T-helper 1 cell treated with Interleukin-12 subunit alpha and Interleukin-12 subunit beta and Interleukin-4 antibody, amounts not matched to agents 30 μg/mL and 1 μg/mL, for 36 hours (primary cell): ENCODE data around the gene TMTC4.

Experiments
- H3K27ac Mint-ChIP-seq: one replicate; pipeline ENCODE4 v1.8.0; 2021; ENCODE audit warnings: mild to moderate bottlenecking, mixed read lengths
- H3K27me3 Mint-ChIP-seq: one replicate; pipeline ENCODE4 v1.8.0; 2021; ENCODE audit warnings: low read depth, mixed read lengths
- H3K36me3 Mint-ChIP-seq: one replicate; pipeline ENCODE4 v1.8.0; 2021; ENCODE audit warnings: low read depth, mixed read lengths
- H3K4me1 Mint-ChIP-seq: one replicate; pipeline ENCODE4 v1.8.0; 2021; ENCODE audit warnings: low read depth, mixed read lengths
- H3K4me3 Mint-ChIP-seq: one replicate; pipeline ENCODE4 v1.8.0; 2021; ENCODE audit warnings: mild to moderate bottlenecking, moderate library complexity, mixed read lengths
- H3K9me3 Mint-ChIP-seq: one replicate; pipeline ENCODE4 v1.8.0; 2021; ENCODE audit warnings: mixed read lengths

Gene TMTC4

DNA sequence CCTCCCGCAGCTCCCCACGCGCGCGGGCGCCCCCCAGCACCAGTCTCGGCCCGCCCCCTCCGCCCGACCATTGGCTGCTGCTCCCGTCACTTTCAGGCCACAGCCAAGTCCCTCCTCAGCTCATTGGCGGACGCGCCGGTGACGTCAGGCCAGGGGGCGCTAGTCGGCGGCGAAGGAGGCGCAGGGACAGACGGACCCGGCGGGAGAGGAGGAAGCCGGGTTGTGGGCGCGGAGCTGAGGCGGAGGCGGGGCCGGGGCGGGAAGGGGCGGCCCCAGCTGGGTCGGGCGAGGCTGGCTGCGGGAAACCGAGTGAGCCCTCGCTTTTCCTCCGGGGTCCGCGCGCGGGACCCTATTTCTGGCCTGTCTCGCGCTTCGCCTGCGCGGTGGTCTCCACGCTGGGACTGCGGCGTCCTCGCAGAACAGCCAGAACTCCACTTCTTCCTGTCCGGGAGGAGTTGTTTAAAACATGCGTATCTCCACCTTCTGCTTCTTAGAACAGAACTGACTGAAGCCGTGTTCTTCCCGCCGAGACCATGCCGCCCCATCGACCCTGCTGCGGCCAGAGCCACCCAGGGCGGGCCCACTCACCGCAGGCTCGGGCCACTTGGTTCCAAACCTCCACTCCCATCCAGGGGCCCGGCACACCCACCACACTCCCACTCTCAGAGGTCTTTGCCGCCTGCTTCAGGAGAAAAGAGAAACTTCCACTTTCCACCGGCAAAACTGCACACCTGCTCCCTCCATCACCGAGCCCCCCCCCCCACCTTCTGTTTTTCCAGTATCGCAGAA is 471 bp upstream of the TMTC4 start:
- Mint-ChIP-seq H3K9me3 (no peaks in the 10 kb centered on the region), H3K4me1 (peaks cover 27% of the 10 kb centered on the region), H3K27ac (peak overlapping the region; percentile 80), H3K4me3 (peak overlapping the region; percentile 91), H3K36me3 (peaks cover 6% of the 10 kb centered on the region), H3K27me3 (peaks cover 10% of the 10 kb centered on the region)

DNA sequence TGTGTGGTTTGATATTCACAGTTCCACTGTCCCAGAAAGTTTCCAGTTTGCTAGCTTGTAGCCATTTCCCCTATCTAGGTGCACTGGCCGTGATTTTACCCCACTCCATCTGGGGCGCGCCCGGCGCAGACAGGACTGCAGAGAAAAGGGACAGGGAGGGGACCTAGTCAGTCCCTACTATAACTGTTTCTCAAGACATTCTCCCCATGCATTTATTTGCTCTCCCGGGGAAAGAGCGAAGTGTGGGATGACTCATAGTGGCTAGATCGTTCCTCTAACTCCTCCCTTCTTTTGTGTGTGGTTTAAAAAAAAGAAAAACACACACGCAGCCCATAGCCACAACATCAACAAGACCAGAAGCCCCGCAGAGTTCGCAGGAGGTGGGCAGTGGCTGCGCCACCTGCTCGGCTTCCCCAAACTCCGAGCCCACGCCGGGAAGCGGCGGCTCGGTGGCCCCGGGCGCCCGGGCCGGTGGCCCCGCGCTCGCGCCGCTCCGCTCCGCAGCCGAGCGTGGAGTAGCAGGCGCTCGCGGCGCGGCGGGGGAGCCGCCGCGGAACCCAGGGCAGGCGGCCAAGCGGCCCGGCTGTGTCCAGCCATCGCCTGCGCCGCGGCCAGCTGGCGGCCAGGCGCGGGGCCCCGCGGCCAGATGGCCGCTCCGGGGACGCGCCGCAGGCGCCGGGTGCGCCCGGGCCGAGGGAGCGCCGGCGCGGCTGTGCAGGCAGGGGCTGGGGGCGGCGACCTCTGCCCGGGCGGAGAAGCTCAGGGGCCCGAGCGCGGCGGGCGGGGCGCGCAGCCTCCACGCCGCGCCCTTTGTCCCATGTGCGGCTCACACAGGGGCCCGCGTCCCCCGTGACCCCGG is 653 bp downstream of the TMTC4 start:
- H3K4me3 Mint-ChIP-seq = peak overlapping the region; percentile 99
- peak overlapping the region; percentile 98 for H3K27ac Mint-ChIP-seq
- H3K27me3 Mint-ChIP-seq = peaks cover 10% of the 10 kb centered on the region
- H3K9me3 Mint-ChIP-seq = no peaks in the 10 kb centered on the region
- peaks cover 12% of the 10 kb centered on the region for H3K36me3 Mint-ChIP-seq
- peaks cover 27% of the 10 kb centered on the region for H3K4me1 Mint-ChIP-seq

DNA sequence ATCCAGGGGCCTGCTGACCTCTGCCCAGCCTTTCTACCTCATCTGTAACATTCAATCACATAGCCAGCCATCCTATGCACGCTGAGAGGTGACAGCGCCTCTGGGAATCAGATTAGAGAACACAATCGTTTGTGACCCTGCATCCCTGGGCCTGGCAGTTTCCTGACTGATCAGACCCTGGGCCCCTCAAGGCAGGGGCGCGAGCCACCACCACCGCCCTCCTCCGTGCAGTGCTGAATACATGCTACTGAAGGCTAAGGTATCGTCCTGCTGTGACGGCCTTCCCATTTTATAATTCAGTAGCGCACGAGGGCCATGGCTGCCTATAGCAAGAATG is 1.3 kb downstream of the TMTC4 start:
- Mint-ChIP-seq H3K4me1 (peaks cover 29% of the 10 kb centered on the region), H3K4me3 (peak overlapping the region; percentile 99), H3K27ac (peak overlapping the region; percentile 98), H3K36me3 (peaks cover 17% of the 10 kb centered on the region), H3K9me3 (no peaks in the 10 kb centered on the region), H3K27me3 (peaks cover 10% of the 10 kb centered on the region)

DNA sequence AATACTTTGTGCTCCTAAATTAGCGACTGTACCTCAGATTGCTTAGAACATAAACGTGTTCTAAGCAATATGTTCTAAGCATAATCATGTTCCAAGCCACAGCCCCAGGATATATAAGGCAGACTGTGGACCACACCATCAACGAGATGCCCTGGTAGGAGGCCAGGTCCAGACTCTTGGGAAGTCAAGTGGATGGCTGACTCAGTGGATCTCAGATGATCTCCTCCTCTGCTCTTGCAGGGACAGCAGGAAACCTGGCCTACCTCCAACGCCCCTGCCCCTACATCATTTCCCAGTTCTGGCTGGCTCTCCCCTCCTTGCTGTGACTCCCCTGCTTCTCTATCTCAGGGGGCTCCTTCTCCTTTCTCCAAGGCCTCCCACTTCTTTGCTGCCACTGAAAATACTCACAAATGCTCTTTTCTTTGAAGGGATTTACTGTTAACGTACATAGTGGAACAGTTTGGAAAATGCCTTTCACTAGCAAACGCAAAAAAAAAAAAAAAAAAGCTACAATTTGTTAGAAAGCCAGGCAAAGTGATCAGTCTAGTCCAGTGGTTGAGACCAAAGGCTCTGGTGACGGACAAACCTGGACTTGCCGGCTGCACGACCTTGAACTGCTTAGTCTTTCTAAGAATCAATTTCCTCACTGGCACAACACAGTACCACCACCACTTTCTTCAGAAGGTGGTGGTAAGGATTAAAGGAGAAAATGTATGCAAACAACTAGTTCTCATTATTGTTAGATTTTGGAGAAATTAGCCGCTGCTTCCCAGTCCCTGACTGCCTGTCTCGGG is 3.0 kb downstream of the TMTC4 start:
- Mint-ChIP-seq H3K9me3 (no peaks in the 10 kb centered on the region), H3K36me3 (peaks cover 28% of the 10 kb centered on the region), H3K4me1 (peaks cover 30% of the 10 kb centered on the region), H3K27me3 (peaks cover 10% of the 10 kb centered on the region), H3K4me3 (no peak overlapping the region), H3K27ac (no peak overlapping the region)

DNA sequence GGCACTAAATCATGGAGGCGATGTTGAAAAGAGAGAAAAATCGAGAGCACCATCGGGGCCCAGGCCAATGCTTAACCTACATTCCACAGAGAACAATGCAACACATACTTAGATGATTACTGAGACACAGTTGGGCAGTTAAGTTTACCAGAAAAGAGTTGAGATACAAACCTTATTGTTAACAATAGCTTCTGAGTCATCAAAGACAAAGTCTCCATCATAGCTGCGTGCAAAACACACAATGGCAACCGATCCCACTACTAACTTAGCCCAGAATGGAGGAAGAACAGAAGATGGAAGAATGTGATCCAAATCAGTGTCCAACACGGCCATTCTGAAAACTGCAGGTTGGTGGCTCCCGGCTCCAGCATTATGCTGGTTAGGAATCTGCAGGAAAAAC is 6.2 kb downstream of the TMTC4 start:
- H3K4me3 Mint-ChIP-seq = no peak overlapping the region
- H3K27ac Mint-ChIP-seq = no peak overlapping the region
- no peaks in the 10 kb centered on the region for H3K27me3 Mint-ChIP-seq

DNA sequence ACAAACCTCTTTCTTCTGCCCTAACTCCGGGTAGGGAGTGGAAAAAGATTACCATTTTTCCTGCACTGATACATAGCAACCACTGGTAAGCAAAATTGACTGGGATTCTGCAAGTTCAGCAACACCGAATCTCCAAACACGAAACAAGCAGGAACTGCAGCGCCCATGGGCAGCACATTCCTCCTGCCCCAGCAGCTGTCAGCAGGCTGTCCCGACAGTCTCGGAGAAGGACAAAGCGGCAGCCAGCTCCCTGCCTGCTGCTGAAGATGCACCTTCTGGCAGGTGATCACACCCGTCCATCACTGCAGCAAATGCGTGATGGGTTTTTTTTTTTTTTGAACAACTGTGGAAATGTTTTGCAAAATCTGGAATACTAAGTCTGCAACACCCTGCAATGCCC is 6.7 kb downstream of the TMTC4 start:
- no peak overlapping the region for H3K4me3 Mint-ChIP-seq
- H3K9me3 Mint-ChIP-seq = no peaks in the 10 kb centered on the region
- H3K27ac Mint-ChIP-seq = no peak overlapping the region
- peaks cover 37% of the 10 kb centered on the region for H3K36me3 Mint-ChIP-seq
- H3K4me1 Mint-ChIP-seq = peaks cover 10% of the 10 kb centered on the region
- H3K27me3 Mint-ChIP-seq = no peaks in the 10 kb centered on the region

More for the DNA sequence above, 6.2 kb downstream of the TMTC4 start:
- Mint-ChIP-seq H3K9me3 (no peaks in the 10 kb centered on the region), H3K36me3 (peaks cover 33% of the 10 kb centered on the region), H3K4me1 (peaks cover 16% of the 10 kb centered on the region)

DNA sequence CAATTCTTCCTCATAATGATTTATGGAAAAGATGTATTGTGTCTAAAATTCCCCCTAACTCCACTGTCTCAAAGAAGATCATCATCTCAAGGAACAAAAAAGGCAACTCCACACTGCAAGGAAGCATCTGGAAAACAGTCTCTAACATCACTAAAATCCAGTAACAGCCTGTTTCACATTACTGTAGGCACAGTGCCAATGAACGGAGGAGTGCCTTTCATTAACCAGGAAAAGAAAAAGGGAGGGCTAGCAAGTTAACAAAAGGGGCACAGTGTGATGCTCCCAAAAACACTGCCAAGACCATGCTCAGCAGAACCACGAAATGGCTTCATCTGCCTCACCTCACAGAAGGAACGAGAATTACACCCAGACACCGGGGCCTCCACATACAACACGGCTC is 8.5 kb downstream of the TMTC4 start:
- Mint-ChIP-seq H3K36me3 (peaks cover 45% of the 10 kb centered on the region), H3K27me3 (no peaks in the 10 kb centered on the region), H3K4me3 (no peak overlapping the region), H3K4me1 (peaks cover 6% of the 10 kb centered on the region), H3K9me3 (no peaks in the 10 kb centered on the region), H3K27ac (no peak overlapping the region)

DNA sequence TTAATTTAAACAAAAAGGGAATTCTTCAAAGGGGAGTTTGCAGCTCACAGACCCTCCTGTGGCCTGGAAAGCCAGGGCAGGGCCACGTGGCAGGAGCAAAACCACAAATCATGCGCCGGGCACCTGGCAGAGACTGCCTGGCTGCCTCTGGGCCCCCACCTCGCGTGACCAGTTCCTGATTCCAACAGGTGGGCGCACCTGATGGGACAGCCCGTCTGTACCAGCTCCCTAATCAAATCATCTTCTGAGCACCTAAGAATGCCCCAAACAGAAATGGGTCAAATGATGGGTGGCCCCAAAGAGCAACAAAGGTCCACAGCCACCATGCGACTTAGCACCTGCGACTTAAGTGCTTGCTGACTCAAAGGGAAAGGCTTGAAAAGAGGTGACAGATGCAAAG is 9.2 kb downstream of the TMTC4 start:
- Mint-ChIP-seq H3K27ac (no peak overlapping the region), H3K4me3 (no peak overlapping the region), H3K27me3 (no peaks in the 10 kb centered on the region), H3K9me3 (no peaks in the 10 kb centered on the region), H3K4me1 (peaks cover 6% of the 10 kb centered on the region), H3K36me3 (peaks cover 51% of the 10 kb centered on the region)

DNA sequence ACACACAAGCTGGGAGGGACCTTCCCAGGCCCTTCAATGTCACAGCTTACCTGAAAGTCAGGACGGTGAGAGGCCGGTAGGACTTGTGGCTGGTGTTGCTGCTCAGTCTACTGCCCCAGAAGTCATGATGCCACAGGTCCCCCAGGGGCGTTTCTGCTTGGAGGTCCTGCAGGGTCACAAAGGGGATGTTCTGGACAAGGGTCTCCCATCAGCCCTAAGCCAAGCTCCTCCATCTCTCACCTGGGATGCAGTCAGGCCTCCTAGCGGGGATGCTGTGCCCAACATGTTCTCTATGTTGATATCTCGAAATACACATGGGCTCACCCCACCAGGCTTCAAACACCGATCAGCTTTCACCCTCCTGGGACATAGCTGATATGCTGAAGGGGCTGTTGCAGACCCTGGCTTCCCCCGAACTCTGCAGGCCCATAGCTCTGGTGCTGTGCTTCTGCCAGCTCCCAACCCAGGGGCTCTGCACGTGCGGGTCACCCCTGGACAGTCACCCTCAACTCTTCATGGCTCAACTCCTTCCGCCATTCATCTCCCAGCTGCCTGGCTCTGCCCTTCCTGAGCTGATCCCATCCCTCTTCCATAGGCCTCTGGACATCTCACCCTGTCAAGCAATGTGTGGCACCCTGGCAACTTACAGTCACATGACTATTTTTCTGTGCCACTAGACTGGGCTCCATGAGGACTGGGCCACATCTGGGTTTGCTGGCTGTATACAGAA is 10.3 kb downstream of the TMTC4 start:
- peaks cover 10% of the 10 kb centered on the region for H3K4me1 Mint-ChIP-seq
- H3K27ac Mint-ChIP-seq = no peak overlapping the region
- no peak overlapping the region for H3K4me3 Mint-ChIP-seq
- H3K9me3 Mint-ChIP-seq = no peaks in the 10 kb centered on the region
- H3K27me3 Mint-ChIP-seq = no peaks in the 10 kb centered on the region
- peaks cover 50% of the 10 kb centered on the region for H3K36me3 Mint-ChIP-seq

DNA sequence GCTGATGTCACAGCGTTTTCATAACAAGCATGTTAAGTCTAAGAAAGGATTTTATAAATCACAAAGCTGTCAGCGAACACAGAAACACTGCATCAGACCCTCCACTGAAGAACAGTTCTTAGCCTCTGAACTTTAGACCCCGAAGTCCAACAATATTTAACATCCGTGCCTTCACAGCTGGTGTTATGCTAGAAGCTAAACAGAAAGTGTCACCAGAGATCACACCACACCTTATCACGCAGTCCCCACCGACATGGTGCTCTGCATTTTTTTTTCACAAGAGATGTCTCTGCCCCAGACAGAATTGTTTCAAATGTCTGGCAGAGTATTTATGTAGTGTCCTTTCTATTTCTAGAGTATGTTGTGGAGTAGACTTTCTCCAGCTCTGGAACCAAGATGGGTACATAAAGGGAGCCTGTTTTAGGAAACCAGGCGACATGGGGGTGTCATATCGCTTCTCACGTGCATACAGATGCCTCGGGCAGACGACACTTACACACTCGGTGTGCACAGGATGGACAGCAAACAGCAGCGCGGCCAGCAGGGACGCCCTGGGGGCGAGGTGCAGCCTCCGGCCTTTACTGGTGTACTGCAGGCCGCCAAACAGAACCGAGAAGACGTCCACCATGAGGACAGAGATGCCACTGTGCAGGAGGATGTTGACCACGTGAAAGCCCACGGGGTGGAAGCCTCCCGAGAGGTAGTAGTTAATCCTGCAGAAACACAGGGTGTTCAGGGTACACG is 12.0 kb downstream of the TMTC4 start:
- peaks cover 45% of the 10 kb centered on the region for H3K36me3 Mint-ChIP-seq
- H3K27ac Mint-ChIP-seq = no peak overlapping the region

DNA sequence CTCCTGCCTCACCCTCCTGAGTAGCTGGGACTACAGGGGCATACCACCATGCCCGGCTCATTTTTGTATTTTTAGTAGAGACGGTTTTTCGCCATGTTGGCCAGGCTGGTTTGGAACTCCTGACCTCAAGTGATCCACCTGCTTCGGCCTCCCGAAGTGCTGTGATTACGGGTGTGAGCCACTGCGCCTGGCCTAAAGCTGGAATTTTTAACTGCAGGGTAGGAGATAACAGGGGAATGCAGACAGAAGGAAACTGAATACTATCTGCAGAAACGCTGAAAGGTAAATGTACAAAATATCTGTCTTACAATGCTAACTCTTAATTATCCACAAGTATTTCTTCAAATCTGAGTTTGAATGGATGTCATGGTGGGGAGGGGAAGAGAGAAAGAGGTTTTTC is 13.8 kb downstream of the TMTC4 start:
- H3K4me3 Mint-ChIP-seq = no peak overlapping the region
- H3K4me1 Mint-ChIP-seq = peaks cover 25% of the 10 kb centered on the region
- H3K27me3 Mint-ChIP-seq = no peaks in the 10 kb centered on the region
- no peaks in the 10 kb centered on the region for H3K9me3 Mint-ChIP-seq
- H3K27ac Mint-ChIP-seq = no peak overlapping the region
- H3K36me3 Mint-ChIP-seq = peaks cover 47% of the 10 kb centered on the region

More for the DNA sequence above, 12.0 kb downstream of the TMTC4 start:
- no peaks in the 10 kb centered on the region for H3K27me3 Mint-ChIP-seq
- H3K4me1 Mint-ChIP-seq = peaks cover 23% of the 10 kb centered on the region
- H3K4me3 Mint-ChIP-seq = no peak overlapping the region
- H3K9me3 Mint-ChIP-seq = no peaks in the 10 kb centered on the region

DNA sequence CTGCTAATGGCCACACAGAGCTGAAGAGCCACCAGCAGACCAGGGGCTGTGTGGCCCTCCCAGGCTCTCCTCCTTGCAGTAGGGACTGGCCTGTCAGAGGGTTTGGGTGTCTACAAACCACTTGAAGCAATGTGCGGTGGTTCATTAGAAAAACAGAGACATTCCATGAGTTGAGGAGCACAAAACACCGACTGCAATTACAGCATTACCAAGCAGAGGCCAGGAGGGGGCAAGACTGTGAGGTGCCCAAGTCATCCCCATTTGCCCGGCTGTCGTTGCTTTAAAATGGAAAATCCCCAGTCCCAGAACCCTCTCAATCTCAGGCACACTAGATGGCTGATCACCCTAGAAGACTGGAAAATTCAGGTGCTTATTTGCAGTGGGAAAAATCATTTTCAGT is 15.0 kb downstream of the TMTC4 start:
- no peak overlapping the region for H3K4me3 Mint-ChIP-seq
- no peaks in the 10 kb centered on the region for H3K9me3 Mint-ChIP-seq
- no peak overlapping the region for H3K27ac Mint-ChIP-seq
- no peaks in the 10 kb centered on the region for H3K27me3 Mint-ChIP-seq
- H3K36me3 Mint-ChIP-seq = peaks cover 50% of the 10 kb centered on the region
- peaks cover 25% of the 10 kb centered on the region for H3K4me1 Mint-ChIP-seq

DNA sequence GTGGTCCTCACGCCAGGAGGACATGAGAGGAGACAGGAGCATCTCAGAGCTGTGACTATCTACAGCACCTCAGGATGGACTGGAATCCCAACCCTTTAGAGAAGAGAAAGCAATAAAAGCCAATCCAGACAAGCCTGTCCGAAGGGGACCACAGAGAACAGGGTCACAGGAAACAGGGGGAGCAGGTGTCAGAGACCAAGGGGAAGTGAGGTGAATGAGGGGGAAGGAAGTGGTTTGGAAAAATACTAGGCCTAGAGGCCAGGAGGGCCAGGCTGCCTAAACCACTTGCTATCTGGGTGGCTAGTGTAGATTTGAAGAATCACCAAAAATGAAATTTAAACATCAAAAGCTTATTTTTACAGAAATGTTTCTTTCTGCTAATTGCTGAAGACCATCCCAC is 16.2 kb downstream of the TMTC4 start:
- no peaks in the 10 kb centered on the region for H3K9me3 Mint-ChIP-seq
- no peaks in the 10 kb centered on the region for H3K27me3 Mint-ChIP-seq
- peak overlapping the region; percentile 58 for H3K4me3 Mint-ChIP-seq
- peak overlapping the region; percentile 55 for H3K27ac Mint-ChIP-seq
- peaks cover 25% of the 10 kb centered on the region for H3K4me1 Mint-ChIP-seq
- peaks cover 48% of the 10 kb centered on the region for H3K36me3 Mint-ChIP-seq
